Measurements from ENCODE around the gene TIMM17B.
"Not testable (repeated sequence)": the region's sequence is repeated elsewhere in the genome, so short reads cannot be mapped to it uniquely, and the experiment has no call there.

TIMM17B gene

GRCh38 chrX:48894891-48895290 lies 2.7 kb downstream of the TIMM17B start:
- no peak for DNase-seq (ENCODE audit: low spot score)

GRCh38 chrX:48893556-48894348 lies 3.8 kb downstream of the TIMM17B start:
- no peak for DNase-seq (ENCODE audit: low spot score)

- DNase-seq (ENCODE audit: low spot score): no peak
These were observed 4.7 kb downstream of the TIMM17B start for GRCh38 chrX:48892896-48893295.

GRCh38 chrX:48891402-48892288 lies 5.9 kb downstream of the TIMM17B start:
- peak; percentile 91 for DNase-seq (ENCODE audit: low spot score)

- no peak for DNase-seq (ENCODE audit: low spot score)
These were observed 6.6 kb downstream of the TIMM17B start for GRCh38 chrX:48890934-48891401.

- peak; percentile 26 for DNase-seq (ENCODE audit: low spot score)
These were observed 7.2 kb downstream of the TIMM17B start for GRCh38 chrX:48890296-48890925.

- DNase-seq (ENCODE audit: low spot score): not testable (repeated sequence)
These were observed 11.0 kb downstream of the TIMM17B start for GRCh38 chrX:48886586-48886985.

GRCh38 chrX:48883729-48884128 lies 13.8 kb downstream of the TIMM17B start:
- no peak for DNase-seq (ENCODE audit: low spot score)

- not testable (repeated sequence) for DNase-seq (ENCODE audit: low spot score)
These were observed 20.6 kb downstream of the TIMM17B start for GRCh38 chrX:48876944-48877343.

GRCh38 chrX:48872017-48872416 lies 25.6 kb downstream of the TIMM17B start:
- DNase-seq (ENCODE audit: low spot score): not testable (repeated sequence)

GRCh38 chrX:48864210-48864609 lies 33.4 kb downstream of the TIMM17B start:
- DNase-seq (ENCODE audit: low spot score): no peak

GRCh38 chrX:48854898-48855297 lies 42.7 kb downstream of the TIMM17B start:
- DNase-seq (ENCODE audit: low spot score): no peak

GRCh38 chrX:48854121-48854804 lies 43.3 kb downstream of the TIMM17B start:
- DNase-seq (ENCODE audit: low spot score): not testable (repeated sequence)

GRCh38 chrX:48853494-48853893 lies 44.1 kb downstream of the TIMM17B start:
- DNase-seq (ENCODE audit: low spot score): not testable (repeated sequence)

GRCh38 chrX:48852857-48853256 lies 44.7 kb downstream of the TIMM17B start:
- no peak for DNase-seq (ENCODE audit: low spot score)

GRCh38 chrX:48848847-48849246 lies 48.7 kb downstream of the TIMM17B start:
- no peak for DNase-seq (ENCODE audit: low spot score)

All from SK-N-DZ (cell line).